Measurements from ENCODE around the gene COL6A3. TPM values are rescaled to one million over a fixed set of nuclear protein-coding genes. Genes with fewer than 3 reads are reported as not detected.

The COL6A3 gene
- total RNA-seq, 1 experiment from 2014 or later = 204 TPM

Other genes starting within 250 kb of the COL6A3 start
- 7.7 and 9.9 TPM in 2 replicates for gene MLPH, start 73.1 kb upstream of the COL6A3 start, total RNA-seq (2014; rRNA removed; shearing (Covaris generic))
- not detected in 2 replicates for gene PRLH, start 152.4 kb upstream of the COL6A3 start, total RNA-seq (2014; rRNA removed; shearing (Covaris generic))
- not detected in 2 replicates for gene RAB17, start 176.6 kb upstream of the COL6A3 start, total RNA-seq (2014; rRNA removed; shearing (Covaris generic))
- gene LRRFIP1, start 213.4 kb upstream of the COL6A3 start, total RNA-seq (2014; rRNA removed; shearing (Covaris generic)) = 19.0 and 21.5 TPM in 2 replicates